ENCODE measurements around the gene SLC36A3.

Gene SLC36A3

GRCh38 chr5:151332857-151333256, 29.3 kb upstream of the SLC36A3 start:
- Histone ChIP-seq H3K36me3 (ENCODE audit: insufficient read depth, low read length) (no peaks in the 10 kb centered on the region), H3K27ac (ENCODE audit: low read depth, low read length, poor library complexity, severe bottlenecking) (no peak overlapping the region), H3K9me3 (ENCODE audit: low read length) (no peaks in the 10 kb centered on the region), H3K79me2 (ENCODE audit: insufficient read depth, low read length) (no peaks in the 10 kb centered on the region), H3K4me1 (ENCODE audit: insufficient read depth, low read length, severe bottlenecking) (no peaks in the 10 kb centered on the region), H3K9me2 (ENCODE audit: low read depth, low read length) (no peaks in the 10 kb centered on the region), H4K20me1 (ENCODE audit: insufficient read depth, low read length) (no peaks in the 10 kb centered on the region), H3F3A (ENCODE audit: insufficient read depth, low read length) (no peaks in the 10 kb centered on the region), H3K4me2 (ENCODE audit: low read length) (no peak overlapping the region), H3K9ac (ENCODE audit: low read length) (no peak overlapping the region), H3K4me3 (ENCODE audit: low read depth, low read length, poor library complexity, severe bottlenecking) (no peak overlapping the region), H2AFZ (ENCODE audit: low read length) (no peak overlapping the region), H3K27me3 (ENCODE audit: insufficient read depth, low read length) (no peaks in the 10 kb centered on the region)
- TF ChIP-seq CTCF (IDR thresholded peaks at IDR 0.05; ENCODE audit: low read length) = no peak
- TF ChIP-seq EZH2 (IDR thresholded peaks at IDR 0.05; ENCODE audit: borderline replicate concordance, low read length) = no peak

GRCh38 chr5:151328734-151329133, 25.2 kb upstream of the SLC36A3 start:
- Histone ChIP-seq H3K4me1 (ENCODE audit: insufficient read depth, low read length, severe bottlenecking) (no peaks in the 10 kb centered on the region), H3K27ac (ENCODE audit: low read depth, low read length, poor library complexity, severe bottlenecking) (no peak overlapping the region), H4K20me1 (ENCODE audit: insufficient read depth, low read length) (no peaks in the 10 kb centered on the region), H3F3A (ENCODE audit: insufficient read depth, low read length) (no peaks in the 10 kb centered on the region), H3K9ac (ENCODE audit: low read length) (no peak overlapping the region), H3K4me3 (ENCODE audit: low read depth, low read length, poor library complexity, severe bottlenecking) (no peak overlapping the region), H2AFZ (ENCODE audit: low read length) (no peak overlapping the region), H3K36me3 (ENCODE audit: insufficient read depth, low read length) (no peaks in the 10 kb centered on the region), H3K9me3 (ENCODE audit: low read length) (no peaks in the 10 kb centered on the region), H3K79me2 (ENCODE audit: insufficient read depth, low read length) (no peaks in the 10 kb centered on the region), H3K4me2 (ENCODE audit: low read length) (no peak overlapping the region), H3K9me2 (ENCODE audit: low read depth, low read length) (no peaks in the 10 kb centered on the region), H3K27me3 (ENCODE audit: insufficient read depth, low read length) (no peaks in the 10 kb centered on the region)
- TF ChIP-seq CTCF (IDR thresholded peaks at IDR 0.05; ENCODE audit: low read length) = no peak
- TF ChIP-seq EZH2 (IDR thresholded peaks at IDR 0.05; ENCODE audit: borderline replicate concordance, low read length) = no peak

- Histone ChIP-seq H3K4me2 (ENCODE audit: low read length) (no peak overlapping the region), H3K36me3 (ENCODE audit: insufficient read depth, low read length) (no peaks in the 10 kb centered on the region), H3K27ac (ENCODE audit: low read depth, low read length, poor library complexity, severe bottlenecking) (no peak overlapping the region), H2AFZ (ENCODE audit: low read length) (no peak overlapping the region), H3K27me3 (ENCODE audit: insufficient read depth, low read length) (peaks cover 4% of the 10 kb centered on the region; the same call in 1 of the 2 replicates), H3K9ac (ENCODE audit: low read length) (no peak overlapping the region), H3K4me3 (ENCODE audit: low read depth, low read length, poor library complexity, severe bottlenecking) (no peak overlapping the region), H3F3A (ENCODE audit: insufficient read depth, low read length) (no peaks in the 10 kb centered on the region), H3K4me1 (ENCODE audit: insufficient read depth, low read length, severe bottlenecking) (no peaks in the 10 kb centered on the region), H4K20me1 (ENCODE audit: insufficient read depth, low read length) (no peaks in the 10 kb centered on the region), H3K9me3 (ENCODE audit: low read length) (no peaks in the 10 kb centered on the region), H3K9me2 (ENCODE audit: low read depth, low read length) (no peaks in the 10 kb centered on the region), H3K79me2 (ENCODE audit: insufficient read depth, low read length) (no peaks in the 10 kb centered on the region)
- no peak for TF ChIP-seq EZH2 (IDR thresholded peaks at IDR 0.05; ENCODE audit: borderline replicate concordance, low read length)
- no peak for TF ChIP-seq CTCF (IDR thresholded peaks at IDR 0.05; ENCODE audit: low read length)
These were observed 24.0 kb upstream of the SLC36A3 start for GRCh38 chr5:151327585-151327984.
